A673 (cell line): Measurements from ENCODE around the gene CIAO2B. TPM values are rescaled to one million over a fixed set of nuclear protein-coding genes. Genes with fewer than 3 reads are reported as not detected.

Experiments
- BruUV-seq: library from RNA; stranded (reverse); fragments of 400-500 nt; replicated peaks from 2 replicates; lab custom pipeline; 2021; lab: Mats Ljungman, UMichigan
- CTCF ChIA-PET: fragments of 300-600 bp; sonication (Branson Sonifier 250); formaldehyde crosslinking; loops from one replicate; lab custom pipeline; 2022; ENCODE audit warnings: antibody characterized with exemption; lab: Charles Lee
- POLR2A ChIA-PET: fragments of 300-600 bp; sonication (Branson Sonifier 250); formaldehyde crosslinking; loops from one replicate; lab custom pipeline; 2022; ENCODE audit warnings: antibody characterized with exemption; ENCODE audit not compliant: low non-redundant PET; lab: Charles Lee
- DNase-seq: peaks from one replicate; pipeline ENCODE4 v3.0.0-alpha.2; 2015; ENCODE audit warnings: low spot score
- H3K27ac ChIP-seq: fragments of 200-600 bp; sonication (generic); 2 replicates; pipeline ENCODE4 v1.5.1; 2016; ENCODE audit warnings: mixed run types, low read depth, mild to moderate bottlenecking, mixed read lengths, antibody characterized with exemption, low read length; ENCODE audit not compliant: poor library complexity, severe bottlenecking
- H3K27me3 ChIP-seq: fragments of 200-600 bp; sonication (generic); replicated peaks from 2 replicates; pipeline ENCODE4 v1.6.1; 2017; ENCODE audit warnings: mixed run types, low read depth, mild to moderate bottlenecking, mixed read lengths, antibody characterized with exemption, low read length; ENCODE audit not compliant: insufficient read depth, poor library complexity
- H3K36me3 ChIP-seq: fragments of 200-600 bp; sonication (generic); 2 replicates; pipeline ENCODE4 v1.6.1; 2016; ENCODE audit warnings: mixed run types, mild to moderate bottlenecking, mixed read lengths, antibody characterized with exemption, low read length; ENCODE audit not compliant: insufficient read depth, poor library complexity, severe bottlenecking
- H3K4me1 ChIP-seq: fragments of 200-600 bp; sonication (generic); 2 replicates; pipeline ENCODE4 v1.6.1; 2017; ENCODE audit warnings: mixed run types, mild to moderate bottlenecking, mixed read lengths, antibody characterized with exemption, low read length; ENCODE audit not compliant: insufficient read depth, poor library complexity, severe bottlenecking
- H3K4me3 ChIP-seq: fragments of 200-600 bp; sonication (generic); 2 replicates; pipeline ENCODE4 v1.5.1; 2016; ENCODE audit warnings: low read depth, mixed run types, mild to moderate bottlenecking, mixed read lengths, low read length; ENCODE audit not compliant: poor library complexity, severe bottlenecking
- H3K9me3 ChIP-seq: fragments of 200-600 bp; sonication (generic); 2 replicates; pipeline ENCODE4 v1.6.1; 2016; ENCODE audit warnings: mixed run types, low read depth, mild to moderate bottlenecking, mixed read lengths, antibody characterized with exemption, low read length; ENCODE audit not compliant: poor library complexity, severe bottlenecking
- EZH2 ChIP-seq: fragments of 200-600 bp; sonication (generic); IDR thresholded peaks from 2 replicates; pipeline ENCODE4 v1.6.1; 2017; ENCODE audit warnings: borderline replicate concordance, low read depth, mild to moderate bottlenecking, mixed read lengths, antibody characterized with exemption, low read length; ENCODE audit not compliant: poor library complexity, severe bottlenecking
- intact Hi-C: fragments of 100-400 bp; cut with micrococcal nuclease; formaldehyde crosslinking; loops from one replicate; pipeline ENCODE4 v1.10.0; 2022; ENCODE audit not compliant: unreplicated experiment
- total RNA-seq: library from RNA; stranded (reverse); gene quantifications from 2 replicates; pipeline ENCODE4 v1.2.3, GENCODE V29; 2021
- TF ChIP-seq, protein P1 (sequence below): fragments of 300-800, 200-600 bp; sonication (generic); conservative IDR thresholded peaks from 2 replicates; pipeline ENCODE4 v1.5.1; 2017; ENCODE audit warnings: low read depth, mild to moderate bottlenecking, antibody characterized with exemption, low read length, moderate library complexity, mixed read lengths

CIAO2B gene
- total RNA-seq, 1 experiment from 2014 or later = 108 TPM

GRCh38 chr16:66902648-66903543 lies 31.3 kb downstream of the CIAO2B start:
- Histone ChIP-seq H3K4me1 (peaks cover 20% of the 10 kb centered on the region), H3K27ac (no peak overlapping the region), H3K27me3 (no peaks in the 10 kb centered on the region), H3K36me3 (no peaks in the 10 kb centered on the region), H3K4me3 (no peak overlapping the region), H3K9me3 (no peaks in the 10 kb centered on the region)
- intact Hi-C loops = no loop called here
- ChIA-PET POLR2A (no interaction called here), CTCF (no interaction called here)
- TF ChIP-seq EZH2 = no peak
- TF ChIP-seq, protein P1, sequence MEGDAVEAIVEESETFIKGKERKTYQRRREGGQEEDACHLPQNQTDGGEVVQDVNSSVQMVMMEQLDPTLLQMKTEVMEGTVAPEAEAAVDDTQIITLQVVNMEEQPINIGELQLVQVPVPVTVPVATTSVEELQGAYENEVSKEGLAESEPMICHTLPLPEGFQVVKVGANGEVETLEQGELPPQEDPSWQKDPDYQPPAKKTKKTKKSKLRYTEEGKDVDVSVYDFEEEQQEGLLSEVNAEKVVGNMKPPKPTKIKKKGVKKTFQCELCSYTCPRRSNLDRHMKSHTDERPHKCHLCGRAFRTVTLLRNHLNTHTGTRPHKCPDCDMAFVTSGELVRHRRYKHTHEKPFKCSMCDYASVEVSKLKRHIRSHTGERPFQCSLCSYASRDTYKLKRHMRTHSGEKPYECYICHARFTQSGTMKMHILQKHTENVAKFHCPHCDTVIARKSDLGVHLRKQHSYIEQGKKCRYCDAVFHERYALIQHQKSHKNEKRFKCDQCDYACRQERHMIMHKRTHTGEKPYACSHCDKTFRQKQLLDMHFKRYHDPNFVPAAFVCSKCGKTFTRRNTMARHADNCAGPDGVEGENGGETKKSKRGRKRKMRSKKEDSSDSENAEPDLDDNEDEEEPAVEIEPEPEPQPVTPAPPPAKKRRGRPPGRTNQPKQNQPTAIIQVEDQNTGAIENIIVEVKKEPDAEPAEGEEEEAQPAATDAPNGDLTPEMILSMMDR = no peak
- BruUV-seq = no TSS peak
- DNase-seq = no peak

- DNase-seq = no peak
- Histone ChIP-seq H3K36me3 (no peaks in the 10 kb centered on the region), H3K4me1 (peaks cover 20% of the 10 kb centered on the region), H3K9me3 (no peaks in the 10 kb centered on the region), H3K27ac (no peak overlapping the region), H3K4me3 (no peak overlapping the region), H3K27me3 (no peaks in the 10 kb centered on the region)
- intact Hi-C loops = no loop called here
- ChIA-PET CTCF (no interaction called here), POLR2A (no interaction called here)
- no TSS peak for BruUV-seq
- TF ChIP-seq, protein P1 = no peak
- no peak for TF ChIP-seq EZH2
Observed at GRCh38 chr16:66901626-66902025, 32.6 kb downstream of the CIAO2B start.

GRCh38 chr16:66900721-66901441 lies 33.3 kb downstream of the CIAO2B start:
- TF ChIP-seq, protein P1 = no peak
- TF ChIP-seq EZH2 = no peak
- BruUV-seq = no TSS peak
- H3K4me3 ChIP-seq = no peak overlapping the region
- no peaks in the 10 kb centered on the region for H3K36me3 ChIP-seq
- no peak overlapping the region for H3K27ac ChIP-seq
- no peaks in the 10 kb centered on the region for H3K27me3 ChIP-seq
- intact Hi-C loops = no loop called here
- ChIA-PET CTCF (no interaction called here), POLR2A (no interaction called here)
- peaks cover 18% of the 10 kb centered on the region for H3K4me1 ChIP-seq
- no peaks in the 10 kb centered on the region for H3K9me3 ChIP-seq
- no peak for DNase-seq
